22Rv1 (cell line): ENCODE results near the gene OGDH.
"Not testable (repeated sequence)": the region's sequence is repeated elsewhere in the genome, so short reads cannot be mapped to it uniquely, and the experiment has no call there.

ENCODE experiments used
- H3K27ac ChIP-seq: fragments of 450-650 bp; 2 replicates; pipeline ENCODE4 v1.5.1; 2017
- ZFX ChIP-seq: fragments of 450-650 bp; IDR thresholded peaks from 2 replicates; pipeline ENCODE4 v1.6.1; 2017; ENCODE audit warnings: antibody characterized with exemption, borderline replicate concordance
- TF ChIP-seq, protein P1 (sequence below): fragments of 450-650 bp; IDR thresholded peaks from 2 replicates; pipeline ENCODE4 v1.5.1; 2017; ENCODE audit warnings: mild to moderate bottlenecking

The OGDH gene

GRCh38 chr7:44713680-44714335, 107.4 kb downstream of the OGDH start:
- TF ChIP-seq ZFX = no peak
- TF ChIP-seq, protein P1, sequence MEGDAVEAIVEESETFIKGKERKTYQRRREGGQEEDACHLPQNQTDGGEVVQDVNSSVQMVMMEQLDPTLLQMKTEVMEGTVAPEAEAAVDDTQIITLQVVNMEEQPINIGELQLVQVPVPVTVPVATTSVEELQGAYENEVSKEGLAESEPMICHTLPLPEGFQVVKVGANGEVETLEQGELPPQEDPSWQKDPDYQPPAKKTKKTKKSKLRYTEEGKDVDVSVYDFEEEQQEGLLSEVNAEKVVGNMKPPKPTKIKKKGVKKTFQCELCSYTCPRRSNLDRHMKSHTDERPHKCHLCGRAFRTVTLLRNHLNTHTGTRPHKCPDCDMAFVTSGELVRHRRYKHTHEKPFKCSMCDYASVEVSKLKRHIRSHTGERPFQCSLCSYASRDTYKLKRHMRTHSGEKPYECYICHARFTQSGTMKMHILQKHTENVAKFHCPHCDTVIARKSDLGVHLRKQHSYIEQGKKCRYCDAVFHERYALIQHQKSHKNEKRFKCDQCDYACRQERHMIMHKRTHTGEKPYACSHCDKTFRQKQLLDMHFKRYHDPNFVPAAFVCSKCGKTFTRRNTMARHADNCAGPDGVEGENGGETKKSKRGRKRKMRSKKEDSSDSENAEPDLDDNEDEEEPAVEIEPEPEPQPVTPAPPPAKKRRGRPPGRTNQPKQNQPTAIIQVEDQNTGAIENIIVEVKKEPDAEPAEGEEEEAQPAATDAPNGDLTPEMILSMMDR = no peak
- H3K27ac ChIP-seq = no peak overlapping the region

GRCh38 chr7:44716205-44716604, 109.8 kb downstream of the OGDH start:
- TF ChIP-seq, protein P1 = no peak
- TF ChIP-seq ZFX = no peak
- no peak overlapping the region for H3K27ac ChIP-seq

- TF ChIP-seq ZFX = no peak
- TF ChIP-seq, protein P1 = no peak
- no peak overlapping the region for H3K27ac ChIP-seq
Measured at GRCh38 chr7:44720301-44720700, 113.9 kb downstream of the OGDH start.

DNA sequence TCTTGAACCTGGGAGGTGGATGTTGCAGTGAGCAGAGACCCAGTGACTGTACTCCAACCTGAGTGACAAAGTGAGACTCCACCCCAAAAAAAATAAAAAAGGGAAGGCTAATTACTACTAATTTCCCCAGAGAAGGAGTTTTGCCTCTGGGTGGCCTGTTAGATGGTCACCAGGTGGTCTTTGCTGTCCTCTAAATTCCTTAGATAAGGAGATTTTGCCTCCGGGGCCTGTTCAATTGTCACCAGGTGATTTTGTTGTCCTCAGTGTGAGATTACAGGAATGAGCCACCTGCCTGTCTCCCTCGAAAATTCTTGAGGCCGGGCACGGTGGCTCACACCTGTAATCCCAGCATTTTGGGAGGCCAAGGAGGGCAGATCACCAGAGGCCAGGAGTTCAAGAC, 117.8 kb downstream of the OGDH start:
- H3K27ac ChIP-seq = no peak overlapping the region
- TF ChIP-seq, protein P1 = no peak
- TF ChIP-seq ZFX = no peak

- H3K27ac ChIP-seq = not testable (repeated sequence)
Measured at GRCh38 chr7:44726250-44726649, 119.8 kb downstream of the OGDH start.

- no peak for TF ChIP-seq ZFX
- TF ChIP-seq, protein P1 = no peak
- H3K27ac ChIP-seq = no peak overlapping the region
Measured at GRCh38 chr7:44727158-44727936, 120.9 kb downstream of the OGDH start.

GRCh38 chr7:44727937-44728262, 121.5 kb downstream of the OGDH start:
- TF ChIP-seq, protein P1 = no peak
- no peak overlapping the region for H3K27ac ChIP-seq
